NCI-H128 (cell line): ENCODE measurements around the gene BTG4.

ENCODE experiments used
- DNase-seq: peaks from one replicate; lab custom pipeline; 2025; ENCODE audit not compliant: unreplicated experiment; lab: John Stamatoyannopoulos, UW

BTG4 gene

GRCh38 chr11:111512296-111513239, at the start of gene BTG4:
Gene BTG4 (minus strand): TSS chr11:111512386. CDS start chr11:111498776, 13,610 bp downstream.
- no peak for DNase-seq

GRCh38 chr11:111561791-111562325, 49.7 kb upstream of the BTG4 start:
- DNase-seq, result no peak

- no peak for DNase-seq
Measured at GRCh38 chr11:111561306-111561705, 49.1 kb upstream of the BTG4 start.

GRCh38 chr11:111560800-111561199, 48.6 kb upstream of the BTG4 start:
- no peak for DNase-seq

GRCh38 chr11:111559800-111560464, 47.7 kb upstream of the BTG4 start:
- DNase-seq, result no peak

- DNase-seq, result no peak
Measured at GRCh38 chr11:111557425-111558111, 45.4 kb upstream of the BTG4 start.

GRCh38 chr11:111555255-111555654, 43.1 kb upstream of the BTG4 start:
- no peak for DNase-seq

- DNase-seq, result no peak
Measured at GRCh38 chr11:111554532-111554931, 42.3 kb upstream of the BTG4 start.

- DNase-seq, result no peak
Measured at GRCh38 chr11:111550258-111550657, 38.1 kb upstream of the BTG4 start.

GRCh38 chr11:111549869-111550203, 37.6 kb upstream of the BTG4 start:
- DNase-seq, result no peak

GRCh38 chr11:111549196-111549868, 37.1 kb upstream of the BTG4 start:
- DNase-seq, result no peak

- DNase-seq, result no peak
Measured at GRCh38 chr11:111548525-111548924, 36.3 kb upstream of the BTG4 start.

- no peak for DNase-seq
Measured at GRCh38 chr11:111542606-111543275, 30.6 kb upstream of the BTG4 start.

- DNase-seq, result no peak
Measured at GRCh38 chr11:111541254-111542061, 29.3 kb upstream of the BTG4 start.

- no peak for DNase-seq
Measured at GRCh38 chr11:111540937-111541253, 28.7 kb upstream of the BTG4 start.

GRCh38 chr11:111540114-111540936, 28.1 kb upstream of the BTG4 start, which contains the start of gene LAYN:
Gene LAYN (plus strand): TSS chr11:111540720. CDS start chr11:111540844, 124 bp downstream.
- no peak for DNase-seq

GRCh38 chr11:111539426-111540113, 27.4 kb upstream of the BTG4 start:
- DNase-seq, result no peak
